Activated CD8-positive, alpha-beta memory T cell treated with anti-CD3 and anti-CD28 coated beads, Interleukin-2, amount 50 U/mL, for 4 hours (primary cell): ENCODE data around the gene RDH11.
"Not testable (repeated sequence)": the region's sequence is repeated elsewhere in the genome, so short reads cannot be mapped to it uniquely, and the experiment has no call there.

Experiments
- DNase-seq: peaks from one replicate; pipeline ENCODE4 v3.0.0-alpha.2; 2020

Gene RDH11

GRCh38 chr14:67695394-67695949 lies at the start of gene RDH11:
Gene RDH11, minus strand, starts transcription at chr14:67695764. Its CDS starts 61 bp downstream, at chr14:67695703.
- DNase-seq = peak; percentile 77

GRCh38 chr14:67744046-67744445 lies 48.5 kb upstream of the RDH11 start:
- no peak for DNase-seq

GRCh38 chr14:67738740-67739504 lies 43.4 kb upstream of the RDH11 start:
- no peak for DNase-seq

- DNase-seq = no peak
Measured at GRCh38 chr14:67736771-67737170, 41.2 kb upstream of the RDH11 start.

GRCh38 chr14:67735336-67736147 lies 40.0 kb upstream of the RDH11 start:
- DNase-seq = no peak

GRCh38 chr14:67734675-67735074 lies 39.1 kb upstream of the RDH11 start:
- DNase-seq = no peak

- no peak for DNase-seq
Measured at GRCh38 chr14:67733616-67734015, 38.1 kb upstream of the RDH11 start.

- DNase-seq = no peak
Measured at GRCh38 chr14:67729072-67729885, 33.7 kb upstream of the RDH11 start.

GRCh38 chr14:67728258-67728657 lies 32.7 kb upstream of the RDH11 start:
- DNase-seq = no peak

- no peak for DNase-seq
Measured at GRCh38 chr14:67727361-67727760, 31.8 kb upstream of the RDH11 start.

GRCh38 chr14:67725171-67725570 lies 29.6 kb upstream of the RDH11 start:
- DNase-seq = no peak

- no peak for DNase-seq
Measured at GRCh38 chr14:67722293-67722692, 26.7 kb upstream of the RDH11 start.

- DNase-seq = no peak
Measured at GRCh38 chr14:67721875-67722274, 26.3 kb upstream of the RDH11 start.

- DNase-seq = no peak
Measured at GRCh38 chr14:67719866-67720265, 24.3 kb upstream of the RDH11 start.

- not testable (repeated sequence) for DNase-seq
Measured at GRCh38 chr14:67719385-67719784, 23.8 kb upstream of the RDH11 start.

GRCh38 chr14:67718265-67718664 lies 22.7 kb upstream of the RDH11 start:
- DNase-seq = no peak

GRCh38 chr14:67717048-67717447 lies 21.5 kb upstream of the RDH11 start:
- DNase-seq = no peak

- no peak for DNase-seq
Measured at GRCh38 chr14:67710209-67710608, 14.6 kb upstream of the RDH11 start.

GRCh38 chr14:67709796-67710195 lies 14.2 kb upstream of the RDH11 start:
- not testable (repeated sequence) for DNase-seq

- not testable (repeated sequence) for DNase-seq
Measured at GRCh38 chr14:67709346-67709745, 13.8 kb upstream of the RDH11 start.

GRCh38 chr14:67705211-67705610 lies 9.6 kb upstream of the RDH11 start:
- DNase-seq = no peak

GRCh38 chr14:67704484-67705089 lies 9.0 kb upstream of the RDH11 start:
- peak; percentile 19 for DNase-seq
